Spleen (tissue), 11 donors: ENCODE data around the gene PAX2. TPM values are rescaled to one million over a fixed set of nuclear protein-coding genes. Genes with fewer than 3 reads are reported as not detected.

ENCODE experiments used
- DNase-seq: peaks from one replicate; pipeline ENCODE4 v3.0.0-alpha.2; 2020
- H3K27ac ChIP-seq, 8 donors: fragments of 200-600 bp; sonication (generic) in 7 of 8; 1 replicate in 4 of 8; 2 replicates in 4 of 8; pipeline versions ENCODE4 v1.5.0 to v1.8.0; 2016 to 2021; ENCODE audit warnings: inconsistent platforms in 4 of 8, mild to moderate bottlenecking in 4 of 8, moderate library complexity in 1 of 8
- H3K27me3 ChIP-seq, 7 donors: fragments of 200-600 bp; sonication (generic) in 6 of 7; replicated peaks in 1 of 7; 1 replicate in 4 of 7; 2 replicates in 3 of 7; pipeline versions ENCODE4 v1.5.0 to v1.8.0; 2016 to 2021; ENCODE audit warnings: inconsistent platforms in 3 of 7, mild to moderate bottlenecking in 1 of 7
- H3K36me3 ChIP-seq, 6 donors: fragments of 200-600 bp; sonication (generic) in 5 of 6; 1 replicate in 4 of 6; 2 replicates in 2 of 6; pipeline versions ENCODE4 v1.5.0 to v1.8.0; 2016 to 2021; ENCODE audit warnings: inconsistent platforms in 2 of 6
- H3K4me1 ChIP-seq, 6 donors: fragments of 200-600 bp; sonication (generic) in 5 of 6; 1 replicate in 3 of 6; 2 replicates in 3 of 6; pipeline versions ENCODE4 v1.5.0 to v1.8.0; 2016 to 2021; ENCODE audit warnings: inconsistent platforms in 3 of 6
- H3K4me3 ChIP-seq, 8 donors: fragments of 200-600 bp; sonication (generic) in 7 of 8; 1 replicate in 4 of 8; 2 replicates in 4 of 8; pipeline versions ENCODE4 v1.5.0 to v1.8.0; 2016 to 2021; ENCODE audit warnings: inconsistent platforms in 4 of 8, mild to moderate bottlenecking in 4 of 8, moderate library complexity in 2 of 8
- H3K9me3 ChIP-seq, 8 donors: fragments of 200-600 bp; sonication (generic) in 7 of 8; 1 replicate in 4 of 8; 2 replicates in 4 of 8; pipeline versions ENCODE4 v1.5.0 to v1.8.0; 2016 to 2021; ENCODE audit warnings: inconsistent platforms in 4 of 8
- CTCF ChIP-seq, 11 experiments: fragments of 200-600 bp in 7 of 11; fragments of 450-650 bp in 4 of 11; sonication (generic) in 4 of 11; IDR thresholded peaks in 8 of 11; conservative IDR thresholded peaks in 3 of 11; 1 replicate in 7 of 11; 2 replicates in 4 of 11; pipeline versions ENCODE4 v1.4.0 to v1.8.0; 2016 to 2021; ENCODE audit warnings: antibody characterized with exemption in 11 of 11, inconsistent platforms in 4 of 11, mild to moderate bottlenecking in 1 of 11
- POLR2A ChIP-seq, 3 donors: fragments of 450-650 bp; IDR thresholded peaks; one replicate each; pipeline ENCODE4 v1.5.1; 2017; ENCODE audit warnings: antibody characterized with exemption in 3 of 3, mild to moderate bottlenecking in 1 of 3
- POLR2AphosphoS5 ChIP-seq, 3 donors: sonication (generic); formaldehyde crosslinking; IDR thresholded peaks; one replicate each; pipeline ENCODE4 v1.5.1; 2017; ENCODE audit warnings: antibody characterized with exemption in 3 of 3
- WGBS, 5 donors: extraction: QIAGEN DNeasy Blood & Tissue Kit in 3 of 5; methylation state at CpG; one replicate each; pipeline versions ENCODE4 v1.1.5 to v1.1.7; 2013 to 2018; 5-methylcytosine and 5-hydroxymethylcytosine counted together
- intact Hi-C: fragments of 100-400 bp; cut with DNase I; formaldehyde crosslinking; loops from one replicate; pipeline ENCODE4 v1.15.0; 2023; ENCODE audit warnings: low total_unique reads
- polyA plus RNA-seq, 3 donors: library from polyadenylated mRNA; stranded (reverse); fragments of 200-250 nt; gene quantifications; one replicate each; pipeline ENCODE4 v1.2.1, GENCODE V29; 2013
- total RNA-seq, 7 donors: library from RNA; depleted of rRNA in 3 of 7; stranded (reverse); fragments of >200 nt in 3 of 7; fragmentation: NEBNext Ultra II Directional in 4 of 7; extraction: Animal tissue kit (Norgen Biotek cat#: 25700) in 4 of 7; gene quantifications; one replicate each; pipeline versions ENCODE4 v1.1.0 to v1.2.1, GENCODE V29; 2016 to 2021
- donor health status: healthy with polysubstance abuse.
- donor health status: DM: no; HTN: no; CAD: no; lungs with moderate emphysema.
- donor health status: DM: no; HTN: no; CAD: no.
- donor health status: Bipolar disorder and iron deficiency.
- donor health status: healthy.
- donor health status: DM: no; HTN: no; CAD: no.
- donor health status: DM: yes; HTN: yes; CAD: no.

The PAX2 gene
- total and polyA plus RNA-seq, 10 donors, result not detected

GRCh38 chr10:100836891-100837290, 91.5 kb downstream of the PAX2 start:
- no peak for DNase-seq
- Histone ChIP-seq H3K4me1 (no peaks in the 10 kb centered on the region), H3K27me3 (peaks cover 0 to 80% (median 11%) of the 10 kb centered on the region in 7 donors), H3K36me3 (no peaks in the 10 kb centered on the region), H3K27ac (no peak overlapping the region), H3K4me3 (no peak overlapping the region), H3K9me3 (peaks cover 0 to 9% (median 0%) of the 10 kb centered on the region in 8 donors)
- no peak for TF ChIP-seq POLR2AphosphoS5 (IDR thresholded peaks at IDR 0.05)
- no peak for TF ChIP-seq CTCF (IDR thresholded peaks at IDR 0.05 in 8 of 11, conservative IDR thresholded peaks at IDR 0.05 in 3 of 11)
- TF ChIP-seq POLR2A (IDR thresholded peaks at IDR 0.05), result no peak
- intact Hi-C loops, result no loop called here

- no peak for TF ChIP-seq CTCF (IDR thresholded peaks at IDR 0.05 in 8 of 11, conservative IDR thresholded peaks at IDR 0.05 in 3 of 11)
- no peak for TF ChIP-seq POLR2AphosphoS5 (IDR thresholded peaks at IDR 0.05)
- TF ChIP-seq POLR2A (IDR thresholded peaks at IDR 0.05), result no peak
- Histone ChIP-seq H3K27me3 (peaks cover 0 to 76% (median 7%) of the 10 kb centered on the region in 7 donors), H3K36me3 (no peaks in the 10 kb centered on the region), H3K4me1 (no peaks in the 10 kb centered on the region), H3K4me3 (no peak overlapping the region), H3K27ac (no peak overlapping the region), H3K9me3 (peaks cover 0 to 9% (median 0%) of the 10 kb centered on the region in 8 donors)
- 46 to 64% (median 61%) methylated on average over 3 of the region's 3 CpGs for WGBS, 5 donors
- DNase-seq, result no peak
- intact Hi-C loops, result no loop called here
Observed at GRCh38 chr10:100837300-100837699, 91.9 kb downstream of the PAX2 start.

- DNase-seq, result no peak
- Histone ChIP-seq H3K4me1 (no peaks in the 10 kb centered on the region), H3K36me3 (no peaks in the 10 kb centered on the region), H3K9me3 (peaks cover 0 to 9% (median 0%) of the 10 kb centered on the region in 8 donors), H3K27ac (no peak overlapping the region), H3K4me3 (no peak overlapping the region), H3K27me3 (peaks cover 0 to 76% (median 4%) of the 10 kb centered on the region in 7 donors)
- WGBS, 5 donors, result 64 to 84% (median 73%) methylated on average over 3 of the region's 3 CpGs
- no peak for TF ChIP-seq POLR2AphosphoS5 (IDR thresholded peaks at IDR 0.05)
- no peak for TF ChIP-seq CTCF (IDR thresholded peaks at IDR 0.05 in 8 of 11, conservative IDR thresholded peaks at IDR 0.05 in 3 of 11)
- no peak for TF ChIP-seq POLR2A (IDR thresholded peaks at IDR 0.05)
- intact Hi-C loops, result no loop called here
Observed at GRCh38 chr10:100838986-100839385, 93.6 kb downstream of the PAX2 start.

GRCh38 chr10:100841528-100841927, 96.1 kb downstream of the PAX2 start:
- TF ChIP-seq CTCF (IDR thresholded peaks at IDR 0.05 in 8 of 11, conservative IDR thresholded peaks at IDR 0.05 in 3 of 11) (no peak), POLR2AphosphoS5 (IDR thresholded peaks at IDR 0.05) (no peak), POLR2A (IDR thresholded peaks at IDR 0.05) (no peak)
- intact Hi-C loops, result no loop called here
- WGBS, 5 donors, result 85 to 97% (median 92%) methylated on average over 3 of the region's 3 CpGs
- Histone ChIP-seq H3K36me3 (no peaks in the 10 kb centered on the region), H3K4me1 (no peaks in the 10 kb centered on the region), H3K4me3 (no peak overlapping the region), H3K27me3 (peaks cover 0 to 76% (median 9%) of the 10 kb centered on the region in 7 donors), H3K9me3 (peaks cover 0 to 9% (median 0%) of the 10 kb centered on the region in 8 donors), H3K27ac (no peak overlapping the region)
- no peak for DNase-seq
